HG03378 (cell line): ENCODE data around the gene SLC12A4.
"Not testable (repeated sequence)": the region's sequence is repeated elsewhere in the genome, so short reads cannot be mapped to it uniquely, and the experiment has no call there.

Experiments used
- ATAC-seq: cut with Tn5 transposase; IDR thresholded peaks from one replicate; pipeline ENCODE4 v1.9.1; 2021; ENCODE audit warnings: mild to moderate bottlenecking, moderate library complexity; ENCODE audit not compliant: unreplicated experiment

The SLC12A4 gene

DNA sequence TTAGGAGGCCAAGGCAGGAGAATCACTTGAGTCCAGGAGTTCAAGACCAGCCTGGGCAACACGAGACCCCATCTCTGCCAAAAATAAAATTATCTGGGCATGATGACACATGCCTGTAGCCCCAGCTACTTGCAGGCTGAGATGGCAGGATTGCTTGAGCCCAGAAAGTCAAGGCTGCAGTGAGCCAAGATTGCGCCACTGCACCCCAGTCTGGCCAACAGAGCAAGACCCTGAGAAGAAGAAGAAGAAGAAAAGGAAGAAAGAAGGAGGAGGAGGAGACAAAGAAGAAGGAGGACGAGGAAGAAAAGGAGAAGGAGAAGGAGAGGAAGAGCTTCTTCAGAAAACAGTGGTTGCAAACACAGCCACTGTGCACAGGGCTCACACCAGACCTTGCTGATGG, 20.2 kb upstream of the SLC12A4 start:
- ATAC-seq: no peak

DNA sequence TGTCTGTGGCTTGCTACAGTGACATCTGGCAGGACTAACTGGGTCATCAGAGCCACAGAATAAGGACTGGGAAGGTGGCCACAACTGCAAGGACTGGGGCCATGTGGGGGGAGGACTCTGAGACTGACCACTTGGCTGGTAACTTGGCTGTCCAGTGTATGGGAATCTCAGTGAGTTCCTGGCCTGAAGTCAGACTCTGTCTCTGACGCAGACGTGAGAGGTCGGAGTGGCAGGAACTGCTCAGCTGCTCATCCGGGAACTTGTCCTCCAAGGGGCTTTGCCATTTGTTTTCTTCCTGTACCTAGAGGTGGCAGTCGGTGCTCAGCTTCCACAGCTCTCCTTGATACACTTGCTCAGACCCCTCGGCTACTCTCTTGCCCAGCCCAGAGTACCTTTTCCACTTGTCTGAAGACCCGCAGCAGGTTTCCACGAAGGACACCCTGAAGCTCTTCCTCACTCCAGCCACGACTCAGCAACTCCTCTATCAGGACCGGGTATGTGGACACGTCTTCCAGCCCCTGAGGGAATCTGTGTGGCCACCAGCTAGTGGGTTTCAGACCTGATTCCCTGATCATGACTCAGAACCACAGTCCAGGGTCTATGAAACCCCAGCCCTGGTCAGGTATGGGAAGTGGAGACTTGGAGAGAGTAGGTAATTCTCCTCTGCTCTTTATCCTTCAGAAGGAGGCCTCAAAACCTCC, 19.2 kb upstream of the SLC12A4 start:
- no peak for ATAC-seq

DNA sequence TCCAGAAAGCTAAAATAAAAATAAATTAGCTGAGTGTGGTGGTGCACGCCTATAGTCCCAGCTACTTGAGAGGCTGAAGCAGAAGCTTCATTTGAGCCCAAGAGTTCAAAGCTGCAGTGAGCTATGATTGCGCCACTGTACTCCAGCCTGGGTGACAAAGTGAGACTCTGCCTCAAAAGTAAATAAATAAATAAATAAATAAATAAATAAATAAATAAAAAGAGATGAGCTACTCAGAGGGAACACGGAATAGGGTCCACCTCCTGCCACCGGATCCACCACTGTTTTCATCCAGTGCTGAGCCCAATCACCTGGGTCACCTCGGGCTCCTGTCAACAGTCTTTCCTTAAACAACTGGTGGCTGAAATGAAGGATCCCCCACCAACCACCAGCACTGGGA, 18.5 kb upstream of the SLC12A4 start:
- ATAC-seq: no peak

DNA sequence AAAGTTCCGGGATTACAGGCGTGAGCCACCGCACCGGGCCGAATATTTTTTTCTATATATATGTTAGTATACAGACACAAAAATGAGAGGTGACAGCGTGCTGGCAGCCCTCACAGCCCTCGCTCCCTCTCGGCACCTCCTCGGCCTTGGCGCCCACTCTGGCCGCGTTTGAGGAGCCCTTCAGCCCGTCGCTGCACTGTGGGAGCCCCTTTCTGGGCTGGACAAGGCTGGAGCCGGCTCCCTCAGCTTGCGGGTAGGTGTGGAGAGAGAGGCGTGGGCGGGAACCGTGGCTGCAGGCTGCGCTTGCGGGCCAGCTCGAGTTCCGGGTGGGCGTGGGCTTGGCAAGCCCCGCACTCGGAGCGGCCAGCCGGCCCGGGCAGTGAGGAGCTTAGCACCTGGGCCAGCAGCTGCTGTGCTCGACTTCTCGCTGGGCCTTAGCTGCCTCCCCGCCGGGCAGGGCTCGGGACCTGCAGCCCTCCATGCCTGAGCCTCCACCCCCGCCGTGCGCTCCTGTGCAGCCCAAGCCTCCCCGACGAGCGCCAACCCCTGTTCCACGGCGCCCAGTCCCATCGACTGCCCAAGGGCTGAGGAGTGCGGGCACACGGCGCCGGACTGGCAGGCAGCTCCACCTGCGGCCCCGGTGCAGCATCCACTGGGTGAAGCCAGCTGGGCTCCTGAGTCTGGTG, 13.7 kb upstream of the SLC12A4 start:
- no peak for ATAC-seq

DNA sequence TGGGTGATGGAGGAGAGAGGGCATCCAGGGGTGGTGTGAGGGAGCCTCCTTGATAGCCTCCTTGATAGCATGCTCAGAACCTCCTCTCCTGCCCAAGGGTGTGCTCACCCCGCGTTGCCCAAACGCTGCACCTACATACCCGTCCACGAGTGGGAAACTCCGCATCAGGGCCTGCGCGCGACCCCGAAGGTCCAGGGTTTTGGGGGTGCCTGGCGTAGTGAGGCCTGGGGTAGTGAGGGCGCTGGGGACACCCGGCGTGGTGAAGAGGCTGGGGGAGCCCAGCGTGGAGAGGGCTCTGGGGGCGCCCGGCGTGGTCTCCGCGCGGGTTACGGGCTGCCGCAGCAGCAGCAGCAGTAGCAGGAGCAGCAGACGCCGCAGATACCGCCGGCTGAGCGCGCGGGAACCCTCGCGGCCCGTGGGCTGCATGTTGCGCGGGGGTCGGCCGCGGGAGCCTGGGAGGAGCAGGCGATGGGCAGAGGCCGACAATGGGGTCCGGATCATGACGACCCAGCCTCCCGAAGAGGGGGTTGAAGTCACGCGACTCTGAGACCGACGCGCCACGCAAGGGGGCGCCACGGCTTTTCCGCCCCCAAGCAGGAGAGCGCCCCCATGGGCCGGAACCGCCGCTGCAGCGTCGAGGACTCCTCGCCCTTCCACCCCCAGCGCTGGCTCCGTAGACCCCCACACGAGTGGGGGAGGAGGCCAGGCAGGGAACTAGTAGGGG, 11.7 kb upstream of the SLC12A4 start, which contains the start of gene DPEP3:
TSS of gene DPEP3 (minus strand) at position 545 of the 724 bp plus-strand sequence. CDS start at position 426, 119 bp downstream.
- ATAC-seq: no peak

DNA sequence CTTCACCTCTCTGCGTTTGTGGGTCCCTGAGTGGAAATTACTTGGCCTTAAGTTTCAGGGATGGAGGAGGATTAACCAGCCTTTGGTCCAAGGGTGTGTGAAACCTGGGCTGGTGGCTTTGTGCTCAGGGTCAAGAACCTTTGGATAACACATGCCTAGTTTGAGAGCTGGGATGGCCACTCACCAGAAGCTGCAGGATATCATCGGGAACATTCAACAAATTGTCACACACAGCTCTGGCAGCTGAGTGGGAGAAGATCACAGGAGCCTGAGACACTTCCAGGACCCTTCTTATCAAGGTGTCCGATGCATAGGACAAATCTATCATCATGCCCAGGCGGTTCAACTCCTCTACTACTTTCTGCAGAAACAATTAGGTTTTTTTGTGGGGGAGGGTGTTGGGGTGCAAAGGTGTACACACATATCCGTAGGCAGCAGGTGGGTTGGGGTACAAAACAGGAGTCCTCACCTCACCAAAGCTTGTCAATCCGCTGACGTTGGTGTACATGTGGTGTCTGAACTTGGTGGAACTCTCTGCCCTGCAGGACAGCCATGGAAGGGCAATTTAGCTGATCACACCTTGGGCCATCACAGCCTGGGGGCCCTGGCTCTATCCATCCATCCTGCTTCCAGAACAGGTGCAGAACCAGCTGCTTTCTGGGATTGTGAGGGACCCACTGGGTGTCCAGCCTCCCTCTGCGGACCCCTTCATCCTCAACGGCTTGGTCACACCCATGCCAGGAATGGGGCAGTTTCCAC, 9.2 kb upstream of the SLC12A4 start:
- ATAC-seq: no peak

DNA sequence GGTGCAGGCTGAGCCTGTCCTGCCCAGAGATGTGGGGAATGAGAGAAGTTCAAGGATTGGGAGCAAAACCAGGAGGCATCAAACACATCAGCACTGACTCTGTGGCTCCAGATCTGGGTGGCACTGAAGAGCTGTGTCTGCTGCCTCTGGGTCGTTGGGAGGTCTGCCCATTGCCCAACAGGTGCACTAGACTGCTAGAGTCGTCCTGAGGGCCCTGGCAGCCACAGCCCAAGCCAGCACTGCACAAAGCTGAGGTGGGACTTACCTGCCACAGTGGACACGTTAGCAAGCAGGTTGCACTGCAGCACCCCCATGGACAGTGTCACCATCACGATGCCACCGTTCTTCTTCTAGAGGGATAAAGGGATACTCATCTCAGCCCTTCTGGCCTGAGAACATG, 8.6 kb upstream of the SLC12A4 start:
- ATAC-seq: no peak

DNA sequence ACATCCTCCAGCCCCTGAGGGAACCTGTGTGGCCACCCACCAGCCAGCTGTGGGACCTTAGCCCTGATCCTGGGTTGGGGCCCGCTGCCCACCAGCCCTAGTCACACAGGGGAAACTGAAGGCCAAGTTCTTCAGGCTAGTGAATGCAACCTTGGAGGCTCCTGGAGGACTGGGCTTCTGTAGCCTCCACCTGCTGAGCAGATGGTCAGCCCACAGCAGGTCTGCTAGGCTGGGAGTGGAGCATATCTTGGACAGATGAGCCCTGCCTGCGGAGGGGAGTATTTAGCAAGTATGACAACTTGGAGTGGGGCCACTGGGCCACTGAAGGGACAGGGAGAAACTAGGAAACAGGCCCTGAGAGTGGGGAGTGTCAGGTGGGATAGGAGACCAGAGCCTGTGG, 7.8 kb upstream of the SLC12A4 start:
- ATAC-seq: no peak

DNA sequence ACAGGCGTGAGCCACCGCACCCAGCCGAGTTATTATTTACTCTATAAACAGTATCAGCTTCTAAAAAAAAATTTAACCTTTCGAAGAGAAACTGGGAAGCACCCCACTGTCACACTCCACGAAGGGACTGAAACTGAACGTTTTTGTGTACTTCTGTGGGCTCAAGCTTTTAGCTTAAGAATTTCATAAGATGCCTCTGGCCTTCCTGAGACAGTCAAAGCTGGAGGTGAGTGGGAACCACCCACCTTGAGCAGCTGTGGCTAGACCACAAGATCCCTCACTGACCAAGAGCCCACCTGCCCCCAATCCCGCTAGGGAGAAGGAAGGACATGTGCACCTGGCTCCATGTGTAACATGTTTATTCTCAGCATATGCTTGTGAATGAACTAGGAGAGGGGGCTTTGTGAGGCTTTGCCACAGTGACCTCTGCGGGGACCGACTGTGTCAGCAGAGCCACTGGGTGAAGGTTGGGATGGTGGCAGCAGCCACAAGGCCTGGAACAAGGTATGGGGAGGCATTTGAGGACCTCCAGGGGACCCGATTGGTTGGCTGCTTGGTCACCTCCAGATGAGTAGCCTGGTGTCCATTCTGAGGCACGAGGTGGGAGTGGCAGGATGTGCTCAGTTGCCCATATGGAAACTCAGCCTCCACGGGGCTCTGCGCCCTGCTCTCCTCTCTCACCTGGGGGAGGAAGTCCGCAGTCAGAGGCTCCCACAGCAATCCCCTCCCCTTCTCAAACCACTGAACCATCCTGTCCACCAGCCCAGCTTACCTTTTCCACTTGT, 7.1 kb upstream of the SLC12A4 start:
- ATAC-seq: no peak

DNA sequence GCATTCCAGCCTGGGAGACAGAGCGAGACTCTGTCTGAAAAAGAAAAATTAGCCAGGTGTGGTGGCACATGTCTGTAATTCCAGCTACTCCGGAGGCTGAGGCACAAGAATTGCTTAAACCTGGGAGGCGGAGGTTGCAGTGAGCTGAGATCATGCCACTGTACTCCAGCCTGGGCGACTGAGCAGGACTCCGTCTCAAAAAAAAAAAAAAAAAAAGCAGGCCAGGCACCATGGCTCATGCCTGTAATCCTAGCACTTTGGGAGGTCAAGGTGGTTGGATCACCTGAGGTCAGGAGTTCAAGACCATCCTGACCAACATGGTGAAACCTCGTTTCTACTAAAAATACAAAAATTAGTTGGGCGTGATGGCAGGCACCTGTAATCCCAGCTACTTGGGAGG, 3.8 kb upstream of the SLC12A4 start:
- not testable (repeated sequence) for ATAC-seq

DNA sequence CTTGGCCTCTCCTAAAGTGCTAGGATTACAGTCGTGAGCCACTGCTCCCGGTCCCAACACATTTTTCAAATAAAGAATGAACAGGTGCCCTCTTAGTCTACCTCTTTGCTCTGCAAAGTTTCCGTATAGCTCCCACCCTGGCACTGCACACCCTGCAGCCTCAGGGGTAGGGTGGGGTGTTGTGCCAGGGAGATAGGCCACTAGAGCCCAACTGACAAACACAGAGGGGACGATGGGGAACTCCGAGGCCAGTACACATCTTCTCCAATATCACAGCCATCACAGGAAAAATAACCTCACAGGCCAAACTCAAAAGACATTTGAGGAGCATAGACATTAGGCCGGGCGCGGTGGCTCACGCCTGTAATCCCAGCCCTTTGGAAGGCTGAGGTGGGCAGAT, 2.7 kb upstream of the SLC12A4 start:
- ATAC-seq: no peak

DNA sequence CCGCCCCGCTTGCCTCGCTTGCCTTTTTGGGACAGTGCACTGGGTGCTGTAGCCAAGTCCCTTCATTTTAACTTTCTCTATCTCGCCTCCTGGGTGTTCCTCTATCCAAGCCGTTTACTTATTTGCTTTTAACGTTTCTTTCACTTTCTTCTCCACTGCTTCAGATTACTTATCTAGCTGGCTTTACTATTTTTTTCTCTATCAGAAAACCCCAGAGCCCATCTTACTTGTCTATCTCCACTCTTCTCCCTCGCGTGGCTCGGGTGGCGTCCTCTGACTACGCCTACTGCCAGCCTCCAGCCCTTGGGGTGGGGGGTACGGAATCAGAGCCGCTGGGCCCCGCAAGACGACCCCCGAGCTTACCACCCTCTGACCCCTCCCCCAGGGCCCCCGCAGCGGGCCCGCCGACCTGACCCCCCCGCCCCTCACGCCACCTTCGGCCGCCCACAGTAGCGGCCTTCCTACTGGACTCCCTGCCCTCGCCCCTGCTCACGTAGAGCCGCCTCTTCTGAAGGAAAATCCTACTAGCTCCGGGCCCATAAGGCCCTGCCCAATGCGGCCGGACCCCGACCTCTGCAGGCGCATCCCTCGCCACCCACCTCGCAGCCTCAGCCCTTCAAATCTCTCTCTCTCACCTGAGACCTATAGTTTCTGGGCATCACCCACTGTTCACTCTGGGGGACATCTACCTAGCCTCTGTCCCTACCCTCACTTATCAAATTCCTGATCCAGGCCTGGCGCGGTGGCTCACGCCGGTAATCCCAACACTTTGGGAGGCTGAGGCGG, 1.0 kb upstream of the SLC12A4 start:
- ATAC-seq: no peak

DNA sequence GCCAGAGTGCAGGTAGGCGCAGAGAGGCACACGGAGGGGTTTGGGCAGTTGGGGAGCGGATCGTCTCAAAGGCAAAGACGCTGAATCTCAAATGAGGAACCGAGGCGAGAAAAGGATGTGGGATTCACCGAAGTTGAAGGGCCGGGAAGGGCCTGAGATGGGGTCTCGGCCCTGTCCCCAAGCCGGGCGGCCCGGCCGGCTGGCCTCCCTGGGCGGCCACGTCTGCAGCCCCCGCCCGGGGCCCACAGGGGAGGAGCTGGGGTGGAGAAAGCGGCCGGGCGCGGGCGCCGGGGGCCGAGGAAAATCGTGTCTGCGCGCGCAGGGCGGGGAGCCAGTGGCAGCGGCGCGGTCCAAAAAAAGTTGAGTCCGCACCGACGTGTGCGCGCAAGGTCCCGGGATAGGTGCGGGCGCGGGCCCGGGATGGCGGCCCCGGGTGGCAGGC, 458 bp downstream of the SLC12A4 start:
- no peak for ATAC-seq

DNA sequence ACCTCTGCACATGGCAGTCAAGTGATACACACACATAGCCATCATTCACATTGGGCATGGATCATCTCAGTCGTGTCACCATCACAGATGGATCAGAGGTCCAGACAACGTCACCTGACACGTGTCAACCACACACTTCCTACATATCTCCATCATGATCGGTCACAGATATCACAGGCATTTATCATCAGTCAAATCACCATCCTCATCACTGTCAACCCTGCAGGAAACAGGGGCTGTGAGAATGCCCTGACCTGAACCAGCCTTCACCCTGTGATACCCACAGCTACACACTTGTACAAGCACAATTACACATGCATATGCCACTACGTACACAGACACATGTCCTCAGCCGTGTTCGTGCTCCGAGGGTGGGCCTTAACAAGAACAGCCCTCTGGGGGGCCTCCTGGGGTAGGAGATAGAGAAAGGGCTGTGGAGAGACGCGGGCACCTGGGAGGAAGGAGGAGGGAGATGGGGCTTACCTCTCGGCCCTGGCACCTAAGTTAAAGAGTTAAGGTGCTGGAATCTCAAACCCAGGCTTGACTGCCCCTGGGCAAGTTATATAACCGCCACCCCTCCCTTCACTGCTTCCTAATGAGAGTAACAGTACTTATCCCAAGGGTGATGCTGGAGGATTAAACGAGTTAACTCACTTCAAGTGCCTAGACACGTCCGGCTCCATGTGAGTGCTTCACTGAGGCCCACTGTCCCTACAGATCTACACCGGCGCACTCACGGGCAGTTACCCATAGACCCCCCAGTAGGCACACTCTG, 1.1 kb downstream of the SLC12A4 start:
- no peak for ATAC-seq

DNA sequence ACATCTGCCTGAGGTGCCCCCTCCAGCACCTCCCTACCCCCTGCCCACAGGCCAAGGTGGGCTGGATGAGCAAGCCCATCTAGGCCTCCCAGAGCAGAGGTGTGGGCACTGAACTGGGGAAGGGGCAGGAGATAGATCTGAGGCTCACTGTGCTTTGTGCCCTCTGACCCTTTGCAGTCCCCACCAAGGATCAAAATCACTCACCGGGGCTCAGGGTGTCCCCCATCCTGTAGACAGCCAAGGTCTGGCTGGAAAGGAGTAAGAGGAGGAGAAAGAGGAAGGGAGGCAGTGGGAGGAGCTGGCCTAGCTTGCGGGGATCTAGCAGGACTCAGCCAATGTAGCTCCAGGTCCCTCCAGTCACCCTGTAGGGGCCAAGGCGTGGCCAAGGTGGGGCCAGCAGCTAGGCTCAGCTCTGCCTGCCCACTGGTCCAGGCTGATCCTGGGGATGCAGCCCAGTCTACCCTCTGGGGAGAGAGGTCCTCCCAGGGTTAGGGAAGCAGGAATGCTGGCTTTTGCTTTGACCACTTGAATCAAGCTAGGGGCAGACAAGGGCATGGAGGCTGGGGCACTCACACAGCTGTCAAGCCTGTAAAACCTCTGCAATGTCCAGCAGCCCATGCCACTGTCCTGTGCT, 1.8 kb downstream of the SLC12A4 start:
- no peak for ATAC-seq

DNA sequence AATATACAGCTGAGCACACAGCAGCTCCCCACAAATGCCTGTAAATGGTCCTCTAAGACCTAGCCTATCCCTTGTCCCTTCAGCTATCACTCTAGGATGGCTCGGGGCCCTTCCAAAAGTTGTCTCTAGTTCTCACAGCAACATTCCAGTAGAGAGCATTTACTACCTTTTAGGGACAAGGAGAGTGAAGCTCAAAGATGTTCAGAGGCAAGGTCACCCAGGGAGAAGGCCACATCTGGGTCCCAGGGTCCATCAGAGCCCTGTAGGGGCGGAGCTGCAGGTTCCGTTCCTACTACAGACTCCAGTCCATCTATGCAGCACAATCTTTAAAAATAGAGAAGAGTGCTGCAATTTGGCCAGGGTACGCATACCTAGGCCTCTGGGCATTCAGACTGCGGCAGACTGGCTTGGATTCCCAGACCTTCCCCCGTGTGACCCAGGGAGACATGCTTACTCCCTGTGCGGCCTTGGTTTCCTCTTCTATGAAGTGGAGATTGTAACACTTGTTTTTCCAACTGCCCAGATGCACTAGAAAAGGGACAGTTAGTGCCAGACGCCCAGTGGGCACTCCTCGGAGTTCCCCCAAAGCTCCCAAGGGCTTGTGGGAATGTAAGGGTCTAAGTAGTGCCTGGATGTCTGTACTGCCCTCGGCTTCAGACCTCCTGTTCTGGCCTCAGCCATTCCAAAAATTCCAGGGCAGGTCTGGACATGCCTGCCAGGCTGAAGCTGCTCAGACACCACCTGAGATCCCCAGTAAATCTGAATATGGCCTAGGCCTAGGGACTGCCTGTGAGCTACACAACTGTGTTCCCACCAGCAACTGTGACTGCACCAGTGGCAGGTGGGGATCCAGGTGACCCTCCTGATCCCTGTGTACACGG, 2.5 kb downstream of the SLC12A4 start:
- ATAC-seq: no peak

DNA sequence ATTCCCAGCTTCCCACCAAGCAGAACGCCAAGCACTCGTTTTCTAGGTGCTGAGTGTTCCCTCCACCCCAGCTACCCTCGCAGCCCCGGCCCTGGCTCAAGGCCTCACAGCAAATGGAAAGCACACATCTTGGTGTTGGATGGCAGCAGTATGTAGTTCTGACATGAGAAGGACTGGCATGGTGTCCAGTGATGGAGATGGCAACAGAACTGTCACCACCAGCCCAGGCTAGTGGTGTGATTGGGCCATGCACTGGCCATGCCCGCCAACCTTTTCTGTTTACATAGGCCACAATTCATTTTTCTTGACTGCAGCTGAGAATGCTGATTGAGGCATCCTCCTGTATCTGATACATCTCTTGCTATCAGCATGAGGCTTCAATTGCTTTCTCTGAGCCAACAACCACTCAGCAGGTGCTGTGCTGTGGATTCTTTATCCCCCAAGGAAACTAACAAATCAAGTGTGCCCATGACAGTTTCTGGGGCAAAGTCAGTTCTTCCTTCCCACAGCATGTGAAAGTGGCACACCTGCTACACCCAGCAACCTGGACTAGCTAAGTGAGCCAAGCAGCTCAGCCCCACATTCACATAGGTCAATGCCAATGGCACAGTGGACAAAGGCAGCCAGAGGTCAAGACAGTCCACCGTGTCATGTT, 3.8 kb downstream of the SLC12A4 start:
- ATAC-seq: no peak
